Left lung (tissue), 10 donors: ENCODE data around the gene CYP27A1. TPM values are rescaled to one million over a fixed set of nuclear protein-coding genes. Genes with fewer than 3 reads are reported as not detected.

Source experiments
- ATAC-seq: fragments of 200-7000 bp; cut with Tn5 transposase; one replicate; pipeline ENCODE4 v1.9.1; 2020; ENCODE audit warnings: moderate library complexity
- DNase-seq, 4 donors: peaks; one replicate each; pipeline ENCODE4 v3.0.0-alpha.2; 2013 to 2020
- H3K27ac ChIP-seq, 2 donors: fragments of 200-600 bp; sonication (generic) in 1 of 2; one replicate each; pipeline versions ENCODE4 v1.5.0 to v1.8.0; 2020 to 2021
- H3K27me3 ChIP-seq, 2 donors: fragments of 200-600 bp; sonication (generic) in 1 of 2; one replicate each; pipeline versions ENCODE4 v1.5.0 to v1.8.0; 2020 to 2021
- H3K36me3 ChIP-seq, 2 donors: fragments of 200-600 bp; sonication (generic) in 1 of 2; one replicate each; pipeline versions ENCODE4 v1.5.0 to v1.8.0; 2020 to 2021
- H3K4me1 ChIP-seq, 2 donors: fragments of 200-600 bp; one replicate each; pipeline ENCODE4 v1.8.0; 2021
- H3K4me3 ChIP-seq, 2 donors: fragments of 200-600 bp; sonication (generic) in 1 of 2; one replicate each; pipeline versions ENCODE4 v1.5.0 to v1.8.0; 2020 to 2021; ENCODE audit warnings: mild to moderate bottlenecking in 1 of 2
- H3K9me3 ChIP-seq, 2 donors: fragments of 200-600 bp; sonication (generic) in 1 of 2; one replicate each; pipeline versions ENCODE4 v1.5.0 to v1.8.0; 2020 to 2021
- CTCF ChIP-seq, 2 donors: fragments of 200-600 bp; sonication (generic) in 1 of 2; IDR thresholded peaks; one replicate each; pipeline versions ENCODE4 v1.5.0 to v1.8.0; 2021; ENCODE audit warnings: antibody characterized with exemption in 2 of 2
- intact Hi-C, 2 donors: fragments of 100-400 bp; cut with DNase I; formaldehyde crosslinking; loops; one replicate each; pipeline versions ENCODE4 v1.11.2 to v1.14.2; 2022
- polyA plus RNA-seq, 6 donors: library from polyadenylated mRNA; unstranded; fragments of 120-200 nt; gene quantifications; one replicate each; pipeline ENCODE4 v1.2.1, GENCODE V29; 2013; ENCODE audit not compliant: insufficient read length in 6 of 6
- total RNA-seq, 2 donors: library from RNA; stranded (reverse); fragmentation: NEBNext Ultra II Directional; extraction: Animal tissue kit (Norgen Biotek cat#: 25700); gene quantifications; one replicate each; pipeline ENCODE4 v1.2.1, GENCODE V29; 2021
- donor health status: DM: no; HTN: yes; CAD: no.
- donor health status: DM: no; HTN: no; CAD: no.

The CYP27A1 gene
- total and polyA plus RNA-seq, 8 donors: 24.3 to 95.9 (median 30.7) TPM

- Histone ChIP-seq H3K4me1 (no peaks in the 10 kb centered on the region), H3K27me3 (peaks cover 0 to 66% of the 10 kb centered on the region in 2 donors), H3K36me3 (no peaks in the 10 kb centered on the region), H3K9me3 (no peaks in the 10 kb centered on the region), H3K4me3 (no peak within 1 kb of the TSS), H3K27ac (no peak within 1 kb of the TSS)
- ATAC-seq: no peak
- no peak for DNase-seq
- TF ChIP-seq CTCF (IDR thresholded peaks at IDR 0.05): no peak
- intact Hi-C loops: no loop called here
These were observed 49.5 kb downstream of the CYP27A1 start, which contains the start of gene PRKAG3 for GRCh38 chr2:218831378-218831990. TSS of gene PRKAG3 (minus strand) at chr2:218831803.

- DNase-seq: no peak
- intact Hi-C loops: no loop called here
- no peak for ATAC-seq
- Histone ChIP-seq H3K4me1 (no peaks in the 10 kb centered on the region), H3K9me3 (peaks cover 0 to 4% of the 10 kb centered on the region in 2 donors), H3K27me3 (peaks cover 0 to 71% of the 10 kb centered on the region in 2 donors), H3K36me3 (no peaks in the 10 kb centered on the region), H3K4me3 (no peak overlapping the region), H3K27ac (no peak overlapping the region)
- no peak for TF ChIP-seq CTCF (IDR thresholded peaks at IDR 0.05)
These were observed 50.1 kb downstream of the CYP27A1 start for GRCh38 chr2:218832081-218832480.

- H3K27me3 ChIP-seq: peaks cover 0 to 67% of the 10 kb centered on the region in 2 donors
- ATAC-seq (peak; percentile 46), DNase-seq (no peak)
- intact Hi-C loops: no loop called here
- H3K36me3 ChIP-seq: no peaks in the 10 kb centered on the region
- peaks cover 0 to 8% of the 10 kb centered on the region in 2 donors for H3K9me3 ChIP-seq
- no peak for TF ChIP-seq CTCF (IDR thresholded peaks at IDR 0.05)
- no peak overlapping the region for H3K27ac ChIP-seq
- H3K4me3 ChIP-seq: no peak overlapping the region
- H3K4me1 ChIP-seq: no peaks in the 10 kb centered on the region
These were observed 50.6 kb downstream of the CYP27A1 start for GRCh38 chr2:218832520-218832919.

- no peak overlapping the region for H3K27ac ChIP-seq
- H3K36me3 ChIP-seq: no peaks in the 10 kb centered on the region
- peaks cover 0 to 14% of the 10 kb centered on the region in 2 donors for H3K9me3 ChIP-seq
- no peak for TF ChIP-seq CTCF (IDR thresholded peaks at IDR 0.05)
- DNase-seq: no peak
- no peak overlapping the region for H3K4me3 ChIP-seq
- H3K4me1 ChIP-seq: no peaks in the 10 kb centered on the region
- H3K27me3 ChIP-seq: peaks cover 0 to 61% of the 10 kb centered on the region in 2 donors
- no peak for ATAC-seq
- intact Hi-C loops: no loop called here
These were observed 51.2 kb downstream of the CYP27A1 start for GRCh38 chr2:218833023-218833609.

- TF ChIP-seq CTCF (IDR thresholded peaks at IDR 0.05): no peak
- Histone ChIP-seq H3K27me3 (peaks cover 0 to 53% of the 10 kb centered on the region in 2 donors), H3K36me3 (no peaks in the 10 kb centered on the region), H3K4me3 (no peak overlapping the region), H3K9me3 (peaks cover 0 to 14% of the 10 kb centered on the region in 2 donors), H3K27ac (no peak overlapping the region), H3K4me1 (peaks cover 0 to 10% of the 10 kb centered on the region in 2 donors)
- DNase-seq: no peak
- no peak for ATAC-seq
- intact Hi-C loops: no loop called here
These were observed 52.7 kb downstream of the CYP27A1 start for GRCh38 chr2:218834685-218835084.
